ENCODE results near the gene DNAJC17. TPM values are rescaled to one million over a fixed set of nuclear protein-coding genes. Genes with fewer than 3 reads are reported as not detected.

Gene DNAJC17
- total and polyA plus RNA-seq, 12 donors = 9.9 to 62.1 (median 16.2) TPM

DNA sequence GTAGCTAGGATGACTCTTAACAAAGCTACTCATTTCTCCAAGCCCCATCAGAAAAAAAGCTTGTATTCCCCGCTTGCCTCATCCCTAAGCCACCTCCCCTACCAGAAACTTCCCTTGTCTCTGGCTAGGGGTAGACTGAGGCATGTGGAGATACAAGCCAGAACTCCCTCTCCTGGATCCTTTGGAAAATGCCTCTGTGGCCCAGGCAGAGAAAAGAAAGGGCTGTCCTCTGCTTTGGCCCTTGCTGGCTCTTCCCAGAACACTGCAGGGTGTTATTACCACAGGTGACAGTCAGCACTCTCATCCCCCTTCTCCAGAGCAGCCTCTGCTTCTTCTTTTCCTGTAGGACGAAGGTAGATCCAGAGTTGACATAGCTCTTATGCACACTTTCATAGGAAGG lies 67.4 kb downstream of the DNAJC17 start:
- no peaks in the 10 kb centered on the region for H3K9me3 ChIP-seq
- H3K27me3 ChIP-seq = no peaks in the 10 kb centered on the region
- H3K27ac ChIP-seq = no peak overlapping the region
- no peak for ATAC-seq
- DNase-seq = no peak
- H3K4me3 ChIP-seq = no peak overlapping the region
- intact Hi-C loops (cut with DNase I) = loop anchor here in 1 of 10 donors (5.0 kb wide), 1 partner anchor 48 kb away; no protein-coding TSS in a partner anchor
- TF ChIP-seq CTCF (IDR thresholded peaks at IDR 0.05) = no peak
- WGBS, 2 donors = 98 to 100% methylated on average over 2 of the region's 2 CpGs
- H3K4me1 ChIP-seq = peaks cover 0 to 21% (median 0%) of the 10 kb centered on the region in 9 donors
- H3K36me3 ChIP-seq = peaks cover 0 to 99% (median 57%) of the 10 kb centered on the region in 9 donors

GRCh38 chr15:40739047-40739446 lies 68.2 kb downstream of the DNAJC17 start:
- Histone ChIP-seq H3K36me3 (peaks cover 0 to 100% (median 57%) of the 10 kb centered on the region in 9 donors), H3K27me3 (no peaks in the 10 kb centered on the region), H3K4me1 (peaks cover 0 to 13% (median 0%) of the 10 kb centered on the region in 9 donors), H3K9me3 (no peaks in the 10 kb centered on the region), H3K4me3 (no peak overlapping the region), H3K27ac (no peak overlapping the region)
- DNase-seq (no peak), ATAC-seq (no peak)
- intact Hi-C loops (cut with DNase I) = no loop called here
- 58 to 74% methylated on average over 2 of the region's 2 CpGs for WGBS, 2 donors
- no peak for TF ChIP-seq CTCF (IDR thresholded peaks at IDR 0.05)

DNA sequence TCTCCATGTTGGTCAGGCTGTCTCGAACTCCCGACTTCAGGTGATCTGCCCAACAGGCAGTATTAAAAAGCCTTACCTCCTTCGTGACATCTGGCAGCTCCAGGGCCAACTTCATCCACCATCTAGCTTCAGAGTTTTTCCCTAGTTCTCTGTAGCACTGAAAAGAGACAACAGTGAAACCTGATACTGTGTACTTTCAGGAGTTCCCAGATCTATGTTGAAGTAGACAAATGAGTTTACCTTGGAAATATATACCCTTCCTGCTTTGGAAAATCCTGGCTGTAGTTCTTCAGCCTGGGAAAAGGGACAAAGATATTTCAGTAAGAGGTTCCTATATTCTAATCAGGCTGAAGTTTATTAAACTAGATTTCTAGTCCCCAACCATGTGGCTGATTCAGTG lies 70.2 kb downstream of the DNAJC17 start:
- ATAC-seq (no peak), DNase-seq (no peak)
- Histone ChIP-seq H3K9me3 (no peaks in the 10 kb centered on the region), H3K27me3 (no peaks in the 10 kb centered on the region), H3K4me1 (no peaks in the 10 kb centered on the region), H3K36me3 (peaks cover 0 to 100% (median 53%) of the 10 kb centered on the region in 9 donors), H3K27ac (no peak overlapping the region), H3K4me3 (no peak overlapping the region)
- WGBS, 2 donors = 94 to 95% methylated on average over 3 of the region's 3 CpGs
- TF ChIP-seq CTCF (IDR thresholded peaks at IDR 0.05) = no peak
- intact Hi-C loops (cut with DNase I) = no loop called here

DNA sequence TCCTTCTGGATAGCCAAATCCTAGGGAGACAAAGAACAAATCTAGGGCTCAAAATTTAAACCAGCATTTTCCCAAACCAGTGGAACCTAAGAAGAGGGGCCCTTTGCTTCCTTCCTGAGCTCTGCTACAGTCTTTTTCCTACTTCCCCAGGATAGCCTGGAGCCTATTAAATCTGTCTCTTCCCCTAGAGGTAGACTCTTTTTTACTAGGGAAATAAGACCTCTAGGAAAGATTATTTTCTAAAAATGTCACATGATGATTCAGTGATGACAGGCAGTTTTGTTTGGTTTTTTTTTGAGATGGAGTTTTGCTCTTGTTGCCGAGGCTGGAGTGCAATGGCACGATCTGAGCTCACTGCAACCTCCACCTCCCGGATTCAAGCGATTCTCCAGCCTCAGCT lies 70.7 kb downstream of the DNAJC17 start:
- ATAC-seq (no peak), DNase-seq (no peak)
- Histone ChIP-seq H3K27ac (no peak overlapping the region), H3K4me1 (peaks cover 0 to under 1% (median 0%) of the 10 kb centered on the region in 9 donors), H3K36me3 (peaks cover 0 to 100% (median 51%) of the 10 kb centered on the region in 9 donors), H3K9me3 (no peaks in the 10 kb centered on the region), H3K27me3 (no peaks in the 10 kb centered on the region), H3K4me3 (no peak overlapping the region)
- 87 to 88% methylated on average over 4 of the region's 4 CpGs for WGBS, 2 donors
- intact Hi-C loops (cut with DNase I) = no loop called here
- no peak for TF ChIP-seq CTCF (IDR thresholded peaks at IDR 0.05)
